HG03196 (cell line): ENCODE data around the gene JAZF1.

ENCODE experiments used
- ATAC-seq: cut with Tn5 transposase; IDR thresholded peaks from one replicate; pipeline ENCODE4 v1.9.1; 2021; ENCODE audit not compliant: unreplicated experiment

The JAZF1 gene

DNA sequence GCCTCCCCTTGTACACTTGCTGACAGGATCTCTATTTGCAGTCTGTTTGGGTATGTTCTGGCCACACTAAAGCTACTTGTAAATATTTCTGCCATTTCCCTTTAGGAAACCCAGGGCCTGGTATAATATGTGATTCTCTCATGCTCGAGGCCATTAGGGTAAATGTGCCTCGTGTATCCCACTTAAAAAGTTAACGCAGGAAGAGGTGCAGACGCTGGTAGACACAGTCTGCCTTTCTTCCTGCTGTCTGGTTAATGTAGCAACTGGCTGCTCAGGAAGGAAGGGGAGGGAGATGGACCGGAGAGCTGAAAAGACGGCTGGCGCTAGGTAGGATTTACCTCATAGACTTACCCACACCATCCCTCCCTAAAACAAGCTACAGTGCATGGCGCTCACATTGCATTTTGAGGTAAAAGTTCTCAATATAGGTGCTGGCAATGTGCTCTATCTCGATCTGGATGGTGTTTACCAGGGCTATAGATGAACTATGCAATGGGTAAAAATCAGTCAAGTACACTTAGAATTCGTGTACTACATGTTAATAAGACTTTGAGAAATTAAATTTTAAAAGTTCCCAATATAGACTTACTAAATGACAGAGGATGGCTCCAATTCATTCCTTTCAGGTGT is 125.9 kb downstream of the JAZF1 start:
- ATAC-seq, result no peak

DNA sequence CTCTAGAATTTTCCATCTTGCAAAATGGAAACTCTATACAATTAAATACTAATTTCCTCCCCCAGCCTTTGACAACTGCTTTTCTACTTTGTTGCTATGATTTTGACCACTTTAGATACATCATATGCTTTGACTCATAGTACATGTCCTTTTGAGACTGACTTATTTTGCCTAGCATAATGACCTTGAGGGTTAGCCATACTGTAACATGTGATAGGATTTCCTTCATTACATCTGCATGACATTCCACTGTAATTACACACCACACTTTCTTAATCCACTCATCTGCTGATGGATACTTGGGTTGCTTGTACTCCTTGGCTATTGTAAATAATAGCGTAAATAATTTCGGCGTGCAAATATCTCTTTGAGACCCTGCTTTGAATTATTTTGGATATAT is 127.7 kb downstream of the JAZF1 start:
- ATAC-seq, result no peak

DNA sequence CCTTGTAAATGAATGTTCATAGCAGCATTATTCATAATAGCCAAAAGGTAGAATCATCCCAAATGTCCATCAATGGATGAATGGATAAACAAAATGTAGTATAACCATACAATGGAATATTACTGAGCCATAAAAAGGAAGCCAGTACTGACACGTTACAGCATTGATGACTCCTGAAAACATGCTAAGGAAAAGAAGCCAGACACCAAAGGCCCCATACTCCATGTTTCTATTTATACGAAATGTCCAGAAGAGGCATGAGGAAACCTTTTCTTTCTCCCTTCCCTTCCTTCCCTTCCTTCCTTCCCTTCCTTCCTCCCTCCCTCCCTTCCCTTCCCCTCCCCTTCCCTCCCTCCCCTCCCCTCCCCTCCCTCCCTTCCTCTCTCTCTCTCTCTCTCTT is 131.9 kb downstream of the JAZF1 start:
- ATAC-seq, result no peak

DNA sequence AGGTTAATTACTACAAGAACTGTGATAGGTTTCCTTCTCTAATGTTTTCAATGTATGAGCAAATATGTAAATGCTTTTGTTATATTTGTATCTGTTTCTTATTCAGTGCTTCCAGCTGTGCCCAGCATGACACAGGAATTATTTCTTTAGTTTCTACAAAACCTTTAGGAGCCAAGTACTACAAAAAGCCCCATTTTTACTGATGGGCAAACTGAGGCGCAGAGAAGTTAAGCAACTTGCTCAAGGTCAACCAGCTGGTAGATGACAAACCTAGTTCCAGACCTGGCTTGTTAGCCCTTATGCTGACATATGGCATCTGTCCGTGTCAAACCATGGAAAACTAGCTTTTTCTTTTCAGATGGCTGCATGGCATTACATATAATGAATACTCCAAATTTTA is 134.6 kb downstream of the JAZF1 start:
- no peak for ATAC-seq

DNA sequence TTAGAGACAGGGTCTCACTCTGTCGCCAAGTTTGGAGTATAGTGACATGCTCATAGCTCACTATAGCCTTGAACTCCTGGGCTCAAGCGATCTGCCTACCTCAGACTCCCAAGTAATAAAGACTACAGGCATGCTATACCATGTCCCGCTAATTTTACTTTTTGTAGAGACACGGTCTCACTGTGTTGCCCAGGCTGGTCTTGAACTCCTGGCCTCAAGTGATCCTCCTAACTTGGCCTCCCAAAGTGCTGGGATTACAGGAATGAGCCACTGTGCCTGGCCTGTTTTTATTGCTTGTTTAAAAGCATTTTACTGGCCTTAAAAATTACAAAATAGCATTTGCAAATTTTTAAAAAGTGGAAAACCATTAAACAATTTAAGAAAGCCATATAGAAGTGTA is 135.0 kb downstream of the JAZF1 start:
- ATAC-seq, result no peak

DNA sequence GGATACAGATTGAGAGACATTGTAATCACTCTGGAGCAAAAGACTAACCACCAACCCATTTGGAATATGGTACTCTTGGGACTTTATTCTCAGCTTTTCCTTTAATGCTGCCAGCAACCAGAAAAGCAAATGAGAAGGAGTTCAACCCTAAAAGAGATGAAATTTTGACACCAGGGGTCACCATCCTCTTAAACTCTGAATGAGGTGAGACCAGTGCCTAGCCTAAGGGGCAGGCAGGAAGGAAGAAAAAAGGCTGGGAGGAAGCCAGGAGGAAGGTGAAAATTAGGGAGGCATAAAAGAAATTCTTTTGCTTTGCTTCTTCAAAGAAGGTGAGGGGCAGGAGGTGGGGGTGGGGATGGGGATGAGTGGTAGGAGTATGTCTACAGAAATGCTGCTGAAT is 135.8 kb downstream of the JAZF1 start:
- no peak for ATAC-seq

DNA sequence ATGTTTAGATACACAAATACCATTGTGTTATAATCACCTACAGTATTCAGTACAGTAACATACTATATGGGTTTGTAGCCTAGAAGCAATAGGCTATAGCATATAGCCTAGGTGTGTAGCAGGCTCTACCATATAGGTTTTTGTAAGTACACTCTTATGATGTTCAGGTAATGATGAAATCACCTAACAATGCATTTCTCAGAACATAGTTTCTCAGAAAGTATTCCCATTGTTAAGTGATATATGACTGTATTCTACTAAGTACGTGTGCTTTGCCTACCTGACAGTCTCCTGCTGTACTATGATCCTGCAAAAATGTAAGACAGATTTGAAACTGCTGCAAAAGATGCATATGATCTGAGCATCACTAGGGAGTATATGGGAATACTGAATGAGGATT is 137.9 kb downstream of the JAZF1 start:
- no peak for ATAC-seq

DNA sequence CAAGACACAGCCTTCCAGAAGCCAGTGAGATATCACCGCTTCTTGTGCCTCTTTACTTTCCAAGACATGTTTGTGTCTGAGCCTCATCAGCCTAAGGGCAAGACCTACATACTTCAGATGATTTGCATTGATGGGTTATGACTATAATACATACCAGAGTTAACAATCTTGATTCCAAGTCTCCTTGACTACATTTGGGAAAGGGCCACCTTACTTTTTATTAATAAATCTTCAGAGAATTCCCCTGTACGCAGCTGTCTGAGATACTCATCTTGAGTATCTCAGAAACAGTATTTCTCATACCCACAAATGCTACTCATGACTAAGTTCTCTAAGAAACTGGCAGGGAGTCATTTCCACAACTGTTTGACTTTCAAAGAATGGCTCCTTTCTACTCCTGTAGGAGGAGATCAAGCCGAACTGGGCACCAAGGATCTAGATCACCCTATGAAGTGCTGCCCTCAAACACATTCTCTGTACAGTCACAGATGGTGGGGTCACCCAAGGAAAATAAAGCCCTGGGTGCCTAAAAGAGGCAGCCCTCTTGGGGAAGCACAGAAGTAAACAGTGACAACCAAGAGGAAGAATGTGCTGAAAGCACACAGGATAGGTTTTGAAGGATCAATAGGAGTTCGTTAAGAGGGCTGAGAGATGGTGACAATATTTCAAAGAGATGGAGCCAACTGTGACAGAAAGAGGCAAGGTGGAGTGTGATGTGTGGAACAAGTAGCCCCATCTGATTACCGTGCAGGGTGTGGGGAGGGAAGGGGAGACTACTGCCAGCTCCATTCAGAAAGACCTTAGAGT is 138.9 kb downstream of the JAZF1 start:
- ATAC-seq, result no peak

DNA sequence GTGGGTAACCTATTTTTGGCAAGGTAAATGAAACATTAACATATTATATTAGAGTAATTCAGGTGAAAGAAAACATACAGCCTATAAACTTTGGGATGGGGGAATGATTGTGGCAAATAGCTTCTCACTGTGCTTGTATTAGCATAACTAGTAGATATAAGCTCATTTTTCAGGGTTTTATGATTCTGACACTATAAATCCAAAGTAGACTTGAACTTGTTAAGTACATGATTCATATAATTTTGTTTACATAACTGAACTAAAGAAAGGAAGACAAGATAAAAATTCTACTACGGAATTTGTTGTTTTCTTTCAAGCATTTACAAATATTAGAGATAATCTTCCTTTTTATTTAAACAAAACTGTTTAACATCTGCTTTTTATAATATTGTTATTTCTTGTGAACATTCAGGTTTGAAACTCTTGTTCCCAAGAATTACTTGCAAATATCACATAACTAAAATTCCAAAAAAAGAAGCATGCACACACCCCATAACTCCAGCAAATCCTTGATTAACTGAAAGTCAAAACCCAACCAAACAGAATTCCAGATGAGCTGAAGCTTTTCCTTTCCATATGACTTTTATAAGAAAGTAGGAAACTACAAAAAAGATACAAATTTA is 142.3 kb downstream of the JAZF1 start:
- no peak for ATAC-seq

DNA sequence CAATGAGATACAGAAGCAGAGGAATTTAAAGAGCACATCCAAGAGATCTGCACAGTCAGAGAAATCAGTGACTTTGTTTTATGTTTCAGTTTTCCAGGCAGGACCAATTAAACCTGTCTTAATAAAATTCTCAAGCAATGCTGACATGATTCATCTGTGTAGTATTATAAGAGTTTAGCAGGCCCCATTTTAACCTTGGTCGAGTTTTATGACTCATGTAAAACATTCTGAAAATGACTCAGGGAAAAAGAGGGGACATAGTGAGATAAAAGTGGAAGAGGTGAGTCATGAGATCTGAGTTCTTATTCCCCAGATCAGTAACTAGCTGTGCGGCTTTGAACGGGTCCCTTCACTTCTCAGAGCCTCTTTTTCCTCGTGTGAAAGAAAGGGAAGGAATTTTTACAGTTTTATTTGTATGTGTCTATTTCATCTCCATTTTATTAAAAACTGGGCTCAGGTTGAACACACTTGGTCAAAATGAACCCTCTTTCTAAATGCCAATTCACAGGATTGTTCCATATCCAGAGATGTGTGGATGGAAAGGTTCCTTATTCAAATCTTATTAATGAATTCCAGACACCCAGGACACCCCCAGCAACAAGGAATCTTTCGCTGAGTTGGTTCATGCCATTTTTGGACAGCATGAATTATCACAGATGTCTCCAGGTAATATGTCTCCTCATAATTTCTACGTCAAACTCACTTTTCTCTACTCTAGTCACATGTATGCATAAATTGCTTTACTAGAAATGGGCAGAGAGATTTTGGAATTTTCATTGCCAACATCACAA is 143.2 kb downstream of the JAZF1 start:
- peak; percentile 95 for ATAC-seq

DNA sequence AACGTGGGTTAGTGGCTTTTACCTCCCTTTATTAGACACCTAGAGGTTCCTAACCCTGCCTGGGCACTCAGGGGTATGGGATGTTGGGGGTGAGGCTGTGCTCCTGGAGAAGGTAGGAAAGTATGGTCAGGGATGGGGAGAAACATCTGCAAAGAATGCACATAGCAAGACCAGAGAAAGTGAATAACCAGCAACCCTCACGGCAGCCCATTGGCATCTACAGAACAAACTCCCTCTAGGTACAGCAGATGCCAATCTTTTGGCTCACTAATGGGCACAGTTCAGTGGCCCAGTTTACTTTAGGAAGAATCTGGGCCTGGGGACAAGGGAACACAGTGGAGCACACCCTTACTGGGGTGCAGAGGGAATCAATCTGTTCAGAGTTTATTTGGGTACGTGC is 143.9 kb downstream of the JAZF1 start:
- no peak for ATAC-seq

DNA sequence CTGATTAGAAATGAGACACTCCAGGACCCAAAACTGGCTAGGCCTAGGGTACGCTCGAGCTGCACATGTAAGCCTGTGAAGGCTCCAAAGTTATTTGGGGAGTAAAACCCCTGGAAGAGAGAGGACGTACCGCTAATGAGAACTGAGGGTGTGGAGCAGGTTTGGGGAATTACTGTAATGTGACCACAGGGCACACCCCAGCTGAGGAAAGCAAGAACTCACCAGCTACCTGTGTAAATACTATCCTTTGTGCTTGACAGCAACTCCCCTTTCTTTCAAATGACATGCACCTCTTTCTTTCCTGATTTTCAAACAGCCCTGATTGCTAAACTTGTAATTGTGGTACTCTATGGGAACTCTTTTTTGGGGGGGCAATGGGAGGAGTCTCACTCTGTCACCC is 147.2 kb downstream of the JAZF1 start:
- no peak for ATAC-seq

DNA sequence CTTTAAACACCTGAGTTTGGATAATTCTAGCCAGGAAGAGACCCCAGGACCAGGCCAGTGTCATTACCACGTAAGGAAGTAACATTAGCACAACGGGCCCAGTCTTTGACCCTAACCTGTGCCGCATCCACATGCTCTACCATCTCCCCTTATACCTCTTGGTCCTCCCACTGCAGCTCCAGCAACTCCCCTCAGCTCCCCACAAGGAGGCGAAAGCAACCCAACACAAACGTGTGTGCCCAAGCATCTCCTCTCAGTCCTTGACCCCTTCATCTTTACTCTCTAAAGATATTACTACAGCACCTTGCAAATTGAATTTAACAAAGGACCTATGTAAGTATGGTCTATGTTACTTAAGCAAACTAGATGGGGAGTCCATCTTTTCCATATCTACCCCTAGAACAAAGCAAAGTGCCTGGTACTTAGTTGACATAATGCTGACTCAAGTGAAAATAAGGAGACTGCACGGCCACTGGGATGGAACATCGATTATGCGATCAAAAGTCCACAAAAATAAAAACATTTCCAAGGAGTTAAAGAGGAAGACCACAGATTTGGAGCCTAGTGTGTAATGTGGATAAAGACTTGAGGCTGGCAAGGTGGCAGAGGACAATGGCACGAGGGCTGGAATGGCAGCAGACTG is 147.7 kb downstream of the JAZF1 start:
- no peak for ATAC-seq

DNA sequence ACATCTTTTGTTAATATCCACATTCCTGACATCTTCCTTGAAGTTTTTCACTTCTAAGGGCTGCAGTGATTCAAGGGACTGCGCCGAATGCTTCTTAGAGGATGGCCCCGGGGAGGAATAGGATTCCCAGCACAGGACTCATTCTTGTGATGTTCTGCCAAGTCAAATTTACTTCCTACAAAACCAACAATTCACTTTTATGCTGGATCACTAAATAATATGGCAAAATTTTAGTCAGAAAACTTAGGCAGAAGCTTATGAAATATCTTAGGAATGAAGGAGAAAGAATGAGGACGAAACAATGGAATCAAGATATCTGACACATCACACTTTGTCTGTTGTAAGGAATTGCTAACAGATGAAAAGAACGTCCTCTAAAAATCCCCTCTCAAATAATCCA is 151.5 kb downstream of the JAZF1 start:
- no peak for ATAC-seq

DNA sequence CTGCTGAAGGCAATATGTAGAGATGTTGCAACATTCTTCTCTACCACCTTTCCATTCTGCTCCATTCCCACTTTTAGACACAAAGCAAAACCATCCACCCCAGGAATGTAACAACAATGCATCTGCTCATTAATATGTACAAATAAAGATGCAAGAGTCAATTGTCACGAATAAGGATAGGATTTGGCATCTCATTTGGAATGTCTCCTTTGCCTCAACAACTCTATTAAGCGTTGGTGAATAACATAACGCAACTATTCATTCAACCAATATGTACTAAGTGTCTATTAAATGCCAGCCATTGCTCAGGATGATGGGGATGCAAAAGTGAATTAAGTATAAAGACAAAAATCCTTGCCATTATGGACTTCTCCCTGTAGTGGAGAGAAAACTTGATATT is 152.1 kb downstream of the JAZF1 start:
- ATAC-seq, result no peak

DNA sequence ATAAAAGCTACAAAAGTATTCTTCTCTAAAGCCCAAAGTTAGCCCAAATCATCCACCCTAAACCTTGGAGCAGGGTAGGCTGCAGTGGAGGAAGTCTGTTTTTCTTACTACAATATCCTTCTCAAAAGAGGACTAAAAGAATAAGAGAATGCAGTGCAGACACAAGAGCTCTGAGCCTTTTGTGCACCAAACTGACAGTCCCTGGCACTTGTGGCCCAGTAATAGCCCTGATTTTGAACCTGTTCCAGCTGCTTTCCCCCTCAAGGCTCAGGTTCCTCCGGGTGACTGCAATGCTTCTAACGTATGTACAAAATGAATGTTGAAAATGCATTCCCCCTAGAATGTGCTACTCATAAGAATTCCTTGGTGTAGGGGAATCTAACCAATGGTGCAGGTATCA is 154.4 kb downstream of the JAZF1 start:
- ATAC-seq, result no peak

DNA sequence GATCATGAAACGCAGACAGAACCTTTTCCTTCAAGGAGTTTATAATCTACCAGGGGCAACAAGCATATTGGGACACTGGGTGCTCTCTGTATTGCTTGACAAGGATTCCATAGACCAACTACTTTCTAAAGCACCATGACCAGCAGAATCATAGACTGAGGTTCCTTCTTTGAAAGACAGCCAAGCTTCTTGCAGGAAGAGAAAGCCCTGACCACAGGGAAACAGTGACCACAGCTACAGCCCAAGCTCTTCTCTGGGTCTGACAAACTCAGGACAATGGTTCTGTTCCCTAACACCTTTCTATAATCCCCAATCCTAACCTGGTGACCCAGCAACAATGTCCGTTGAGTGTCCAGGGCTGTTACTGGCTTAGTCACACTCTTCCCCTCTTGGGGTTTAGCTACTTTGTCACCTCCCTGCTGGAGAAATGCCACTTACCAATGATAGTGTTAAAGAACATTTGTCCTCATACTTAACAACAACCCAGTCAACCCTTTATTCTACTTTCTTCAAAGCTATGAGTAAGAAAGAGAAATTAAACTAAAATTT is 155.7 kb downstream of the JAZF1 start:
- no peak for ATAC-seq

DNA sequence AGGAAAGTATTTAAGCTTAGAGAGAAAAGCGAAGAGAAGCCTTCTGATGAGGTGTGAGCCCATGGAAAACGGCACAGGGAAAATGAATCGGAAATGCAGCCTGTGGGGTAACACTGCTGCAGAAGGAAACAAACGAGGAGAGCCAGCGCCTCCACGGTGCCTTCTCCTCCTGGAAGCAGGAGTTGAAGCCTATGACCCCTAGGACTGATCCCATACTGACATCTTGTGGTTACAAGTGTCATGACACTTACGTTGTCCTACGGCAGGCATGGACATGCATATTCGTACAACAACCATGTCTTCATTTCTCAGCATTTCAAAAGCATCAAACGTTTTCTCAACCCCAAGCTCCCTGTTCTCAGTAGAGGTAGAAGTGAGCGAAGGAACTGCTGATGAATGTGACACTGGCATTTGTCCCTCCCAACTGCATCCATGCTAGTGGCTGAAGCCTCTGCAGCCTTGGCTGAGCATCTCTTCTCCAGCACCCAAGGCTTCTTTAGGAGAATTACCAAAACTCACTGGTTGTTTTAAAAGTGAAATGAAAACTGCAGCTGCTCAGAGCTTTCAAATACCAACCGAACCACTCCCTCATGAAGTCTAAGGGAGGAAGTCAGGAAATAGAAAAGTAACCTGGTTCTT is 160.2 kb downstream of the JAZF1 start:
- ATAC-seq, result peak; percentile 69

DNA sequence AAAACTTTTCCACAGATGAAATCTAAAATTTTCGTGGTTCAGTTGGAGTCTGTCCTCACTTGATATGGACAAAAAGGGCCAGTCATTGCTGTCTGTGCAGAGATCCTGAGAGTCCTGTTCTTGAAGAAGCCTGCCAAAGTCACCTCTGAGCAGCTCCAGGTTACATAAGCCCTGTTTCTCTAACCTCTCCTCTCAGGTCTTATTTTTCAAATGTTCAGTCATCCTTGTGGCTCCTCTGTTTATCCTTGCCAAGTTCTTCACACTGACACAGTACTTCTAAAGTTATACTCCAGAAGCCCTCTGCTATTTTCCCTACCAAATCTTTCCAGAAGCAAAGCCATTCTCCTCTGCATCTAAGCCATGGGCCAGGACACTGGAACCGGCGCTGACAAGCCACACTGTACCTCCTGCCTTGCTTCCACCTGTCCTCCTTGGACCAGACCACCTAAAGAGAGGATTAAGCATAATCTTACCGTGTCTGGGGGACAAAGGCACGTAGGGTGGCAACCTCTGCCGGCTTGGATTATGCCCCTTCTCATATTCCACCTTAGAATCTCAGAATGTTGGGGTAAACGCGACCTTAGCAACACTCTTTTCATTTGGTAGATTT is 161.6 kb downstream of the JAZF1 start:
- no peak for ATAC-seq

DNA sequence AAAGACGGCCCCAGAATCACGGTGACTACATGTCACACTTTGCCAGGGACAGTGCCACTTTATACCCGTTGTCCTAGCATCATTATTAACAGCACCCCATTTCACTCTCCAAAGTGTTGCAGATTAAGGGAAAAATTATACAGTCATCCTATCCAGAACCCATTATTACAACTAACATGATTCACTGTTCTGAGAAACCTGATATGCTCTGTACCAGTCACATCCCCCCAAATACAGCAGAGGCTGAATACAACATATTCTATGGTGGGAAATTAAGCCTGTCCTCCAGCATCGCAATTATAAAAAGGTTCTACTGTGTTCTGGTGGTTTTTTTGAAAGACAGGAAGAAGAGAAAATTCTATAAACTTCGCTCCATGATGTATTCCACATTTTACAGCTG is 162.1 kb downstream of the JAZF1 start:
- ATAC-seq, result no peak
